ENCODE data around the gene GLIS2. TPM values are rescaled to one million over a fixed set of nuclear protein-coding genes. Genes with fewer than 3 reads are reported as not detected.
A peak's percentile ranks its signal among the peaks of the same experiment; 100 is the strongest.

The GLIS2 gene
- total RNA-seq, 1 experiment from 2014 or later, result 18.2 TPM

GRCh38 chr16:4306470-4307214, 9.2 kb upstream of the GLIS2 start:
- Histone ChIP-seq H3K27ac (ENCODE audit: low read depth, low read length) (peak overlapping the region; percentile 45), H3K9ac (ENCODE audit: low read length) (peak overlapping the region; percentile 77), H3K79me2 (ENCODE audit: insufficient read depth, low read length) (peaks cover 10% of the 10 kb centered on the region), H3K27me3 (ENCODE audit: insufficient read depth, low read length) (no peaks in the 10 kb centered on the region), H2AFZ (ENCODE audit: low read depth, low read length, poor library complexity, severe bottlenecking) (no peak overlapping the region), H4K20me1 (ENCODE audit: insufficient read depth) (no peaks in the 10 kb centered on the region), H3K36me3 (ENCODE audit: control insufficient read depth in 1 of 2, insufficient read depth in 2 of 2, low read length in 2 of 2) (no peaks in the 10 kb centered on the region), H3K4me3 (replicated peaks in 1 of 2; ENCODE audit: low read depth in 1 of 2, low read length in 2 of 2) (peak overlapping the region; percentile 63 to 80), H3K9me3 (ENCODE audit: control insufficient read depth in 1 of 2, insufficient read depth in 1 of 2, low read depth in 1 of 2, low read length in 2 of 2) (no peaks in the 10 kb centered on the region), H3K9me2 (ENCODE audit: insufficient read depth) (no peaks in the 10 kb centered on the region), H3K4me1 (ENCODE audit: control insufficient read depth in 1 of 2, insufficient read depth in 2 of 2, low read length in 2 of 2) (peaks cover 20 to 44% of the 10 kb centered on the region in 2 experiments), H3K4me2 (ENCODE audit: low read length) (peak overlapping the region; percentile 78)
- BruUV-seq (replicated peaks), result TSS peak; percentile 90
- no peak for ATAC-seq
- RAD21 ChIA-PET (ENCODE audit: low non-redundant PET in 1 of 2, low total read pairs in 2 of 2, uncharacterized antibody in 2 of 2, unreplicated experiment in 2 of 2), result interaction anchor here in 1 of 2 experiments (0.8 kb wide), 1 partner anchor 17 kb away, joined by 3 read pairs; no protein-coding TSS in a partner anchor
- CTCF ChIA-PET, result no interaction called here
- POLR2A ChIA-PET, result no interaction called here
- intact Hi-C loops (cut with micrococcal nuclease), result no loop called here
- TF ChIP-seq CBX3 (IDR thresholded peaks at IDR 0.05; ENCODE audit: low read depth), result no peak
- no peak for TF ChIP-seq SIN3A (IDR thresholded peaks at IDR 0.05; ENCODE audit: low read depth)
- TF ChIP-seq ATF3 (IDR thresholded peaks at IDR 0.05), result no peak
- TF ChIP-seq CEBPB (IDR thresholded peaks at IDR 0.05; ENCODE audit: low read depth), result no peak
- no peak for TF ChIP-seq FOSL1 (IDR thresholded peaks at IDR 0.05; ENCODE audit: low read depth)
- no peak for TF ChIP-seq ZBTB33 (IDR thresholded peaks at IDR 0.05; ENCODE audit: extremely low read depth, insufficient replicate concordance, low read length)
- TF ChIP-seq POLR2AphosphoS5 (IDR thresholded peaks at IDR 0.05; ENCODE audit: low read depth, low read length), result no peak
- no peak for TF ChIP-seq RAD21 (IDR thresholded peaks at IDR 0.05; ENCODE audit: low read depth)
- no peak for TF ChIP-seq JUND (IDR thresholded peaks at IDR 0.05)
- TF ChIP-seq CTCF (IDR thresholded peaks at IDR 0.05 in 2 of 3, conservative IDR thresholded peaks at IDR 0.05 in 1 of 3; ENCODE audit: borderline replicate concordance in 1 of 3, insufficient read depth in 1 of 3, low read depth in 2 of 3, low read length in 2 of 3), result no peak
- no peak for TF ChIP-seq TCF7L2 (IDR thresholded peaks at IDR 0.05; ENCODE audit: borderline replicate concordance, extremely low read depth, insufficient read depth, insufficient read length)
- TF ChIP-seq MAX (IDR thresholded peaks at IDR 0.05), result no peak
- no peak for TF ChIP-seq ELF1 (IDR thresholded peaks at IDR 0.05; ENCODE audit: borderline replicate concordance, low read depth)
- no peak for TF ChIP-seq EZH2phosphoT487 (IDR thresholded peaks at IDR 0.05; ENCODE audit: borderline replicate concordance)
- no peak for TF ChIP-seq ZNF274 (IDR thresholded peaks at IDR 0.05; ENCODE audit: low read depth, low read length)
- TF ChIP-seq REST (IDR thresholded peaks at IDR 0.05; ENCODE audit: low read depth), result no peak
- TF ChIP-seq YY1 (IDR thresholded peaks at IDR 0.05; ENCODE audit: extremely low read depth, insufficient replicate concordance, low read depth, low read length), result no peak
- TF ChIP-seq ZFX (IDR thresholded peaks at IDR 0.05), result no peak
- TF ChIP-seq SP1 (IDR thresholded peaks at IDR 0.05; ENCODE audit: low read depth), result no peak
- DNase-seq (ENCODE audit: low read depth, low spot score), result no peak
